Karpas-422 (cell line): Measurements from ENCODE around the gene CDH3. TPM values are rescaled to one million over a fixed set of nuclear protein-coding genes. Genes with fewer than 3 reads are reported as not detected.
"Not testable (repeated sequence)": the region's sequence is repeated elsewhere in the genome, so short reads cannot be mapped to it uniquely, and the experiment has no call there.

ENCODE experiments used
- DNase-seq: peaks from one replicate; pipeline ENCODE4 v3.0.0-alpha.2; 2015
- H2AFZ ChIP-seq: fragments of 200-600 bp; sonication (generic); 2 replicates; pipeline ENCODE4 v1.6.1; 2014; ENCODE audit warnings: antibody characterized with exemption, low read length, mixed read lengths
- H3K27ac ChIP-seq: fragments of 200-600 bp; sonication (generic); 2 replicates; pipeline ENCODE4 v1.5.1; 2014; ENCODE audit warnings: mild to moderate bottlenecking, low read length, moderate library complexity
- H3K27me3 ChIP-seq: fragments of 200-600 bp; sonication (generic); 2 replicates; pipeline ENCODE4 v1.6.1; 2014; ENCODE audit warnings: low read length, mixed read lengths
- H3K36me3 ChIP-seq: fragments of 200-600 bp; sonication (generic); 2 replicates; pipeline ENCODE4 v1.6.1; 2014; ENCODE audit warnings: low read length, mixed read lengths; ENCODE audit not compliant: insufficient read depth
- H3K4me1 ChIP-seq: fragments of 200-600 bp; sonication (generic); 2 replicates; pipeline ENCODE4 v1.6.1; 2014; ENCODE audit warnings: mild to moderate bottlenecking, low read length, mixed read lengths
- H3K4me2 ChIP-seq: fragments of 200-600 bp; sonication (generic); 2 replicates; pipeline ENCODE4 v1.6.1; 2014; ENCODE audit warnings: low read length, low read depth, mild to moderate bottlenecking; ENCODE audit not compliant: poor library complexity, severe bottlenecking
- H3K4me3 ChIP-seq: fragments of 200-600 bp; sonication (generic); 2 replicates; pipeline ENCODE4 v1.5.1; 2014; ENCODE audit warnings: mild to moderate bottlenecking, antibody characterized with exemption, low read length, mixed read lengths
- H3K79me2 ChIP-seq: fragments of 200-600 bp; sonication (generic); 2 replicates; pipeline ENCODE4 v1.6.1; 2014; ENCODE audit warnings: mild to moderate bottlenecking, low read length, mixed read lengths
- H3K9ac ChIP-seq: fragments of 200-600 bp; sonication (generic); 2 replicates; pipeline ENCODE4 v1.6.0; 2014; ENCODE audit warnings: low read length
- H3K9me2 ChIP-seq: fragments of 200-600 bp; sonication (generic), shearing (Covaris generic); replicated peaks from 2 replicates; pipeline ENCODE4 v1.6.0; 2014; ENCODE audit warnings: mild to moderate bottlenecking, low read length, moderate library complexity; ENCODE audit not compliant: insufficient read depth
- H3K9me3 ChIP-seq: fragments of 300-700, 200-600 bp; sonication (generic); 2 replicates; pipeline ENCODE4 v1.6.1; 2014; ENCODE audit warnings: low read length, mixed read lengths
- H4K20me1 ChIP-seq: fragments of 200-600 bp; sonication (generic); 2 replicates; pipeline ENCODE4 v1.6.1; 2014; ENCODE audit warnings: mild to moderate bottlenecking, antibody characterized with exemption, low read length, low read depth; ENCODE audit not compliant: insufficient read depth
- total RNA-seq: library from RNA; depleted of rRNA; stranded (reverse); fragments of >200 nt; shearing (Covaris generic); gene quantifications from 2 replicates; pipeline ENCODE4 v1.2.3, GENCODE V29; 2014; ENCODE audit warnings: low replicate concordance

CDH3 gene
- total RNA-seq, 1 experiment from 2014 or later: not detected

- no peaks in the 10 kb centered on the region for H3K9me2 ChIP-seq
- no peaks in the 10 kb centered on the region for H3K79me2 ChIP-seq
- DNase-seq: no peak
- no peak overlapping the region for H2AFZ ChIP-seq
- H4K20me1 ChIP-seq: no peaks in the 10 kb centered on the region
- no peak overlapping the region for H3K4me2 ChIP-seq
- H3K27me3 ChIP-seq: no peaks in the 10 kb centered on the region
- no peaks in the 10 kb centered on the region for H3K9me3 ChIP-seq
- no peaks in the 10 kb centered on the region for H3K4me1 ChIP-seq
- no peaks in the 10 kb centered on the region for H3K36me3 ChIP-seq
- no peak overlapping the region for H3K9ac ChIP-seq
- H3K4me3 ChIP-seq: no peak overlapping the region
- H3K27ac ChIP-seq: no peak overlapping the region
Measured at GRCh38 chr16:68715471-68715870, 70.4 kb downstream of the CDH3 start.

GRCh38 chr16:68716516-68716915, 71.4 kb downstream of the CDH3 start:
- not testable (repeated sequence) for H3K4me3 ChIP-seq, H3K9me2 ChIP-seq, H3K36me3 ChIP-seq, H3K4me1 ChIP-seq, H3K79me2 ChIP-seq, H3K9ac ChIP-seq, DNase-seq, H2AFZ ChIP-seq, H4K20me1 ChIP-seq, H3K27me3 ChIP-seq, H3K9me3 ChIP-seq, H3K27ac ChIP-seq, H3K4me2 ChIP-seq

- H3K27ac ChIP-seq: no peak overlapping the region
- no peaks in the 10 kb centered on the region for H3K36me3 ChIP-seq
- H3K4me1 ChIP-seq: no peaks in the 10 kb centered on the region
- H3K9ac ChIP-seq: no peak overlapping the region
- H3K27me3 ChIP-seq: no peaks in the 10 kb centered on the region
- DNase-seq: no peak
- no peak overlapping the region for H2AFZ ChIP-seq
- H3K9me3 ChIP-seq: no peaks in the 10 kb centered on the region
- H3K79me2 ChIP-seq: no peaks in the 10 kb centered on the region
- H3K9me2 ChIP-seq: no peaks in the 10 kb centered on the region
- no peaks in the 10 kb centered on the region for H4K20me1 ChIP-seq
- no peak overlapping the region for H3K4me2 ChIP-seq
- H3K4me3 ChIP-seq: no peak overlapping the region
Measured at GRCh38 chr16:68717684-68718083, 72.6 kb downstream of the CDH3 start.

- Histone ChIP-seq H3K9ac (no peak overlapping the region), H3K9me3 (no peaks in the 10 kb centered on the region), H3K4me2 (no peak overlapping the region), H3K4me1 (no peaks in the 10 kb centered on the region), H3K79me2 (no peaks in the 10 kb centered on the region), H3K36me3 (no peaks in the 10 kb centered on the region), H3K9me2 (no peaks in the 10 kb centered on the region), H3K27me3 (no peaks in the 10 kb centered on the region), H3K27ac (no peak overlapping the region), H4K20me1 (no peaks in the 10 kb centered on the region), H3K4me3 (no peak overlapping the region), H2AFZ (no peak overlapping the region)
- DNase-seq: no peak
Measured at GRCh38 chr16:68718590-68718989, 73.5 kb downstream of the CDH3 start.

GRCh38 chr16:68719993-68720489, 74.9 kb downstream of the CDH3 start:
- H3K9ac ChIP-seq: no peak overlapping the region

GRCh38 chr16:68722119-68723024, 77.3 kb downstream of the CDH3 start:
- H3K9ac ChIP-seq: no peak overlapping the region
- no peaks in the 10 kb centered on the region for H3K27me3 ChIP-seq
- no peaks in the 10 kb centered on the region for H4K20me1 ChIP-seq
- no peaks in the 10 kb centered on the region for H3K36me3 ChIP-seq
- H3K4me3 ChIP-seq: no peak overlapping the region
- no peak overlapping the region for H3K4me2 ChIP-seq
- no peaks in the 10 kb centered on the region for H3K9me3 ChIP-seq
- H3K9me2 ChIP-seq: no peaks in the 10 kb centered on the region
- no peak for DNase-seq
- H3K79me2 ChIP-seq: no peaks in the 10 kb centered on the region
- H2AFZ ChIP-seq: no peak overlapping the region
- no peak overlapping the region for H3K27ac ChIP-seq
- no peaks in the 10 kb centered on the region for H3K4me1 ChIP-seq

More at GRCh38 chr16:68719993-68720489, 74.9 kb downstream of the CDH3 start:
- no peak overlapping the region for H2AFZ ChIP-seq
- H3K4me1 ChIP-seq: no peaks in the 10 kb centered on the region
- DNase-seq: no peak
- H3K27me3 ChIP-seq: no peaks in the 10 kb centered on the region
- no peak overlapping the region for H3K4me3 ChIP-seq
- H3K9me2 ChIP-seq: no peaks in the 10 kb centered on the region
- H3K27ac ChIP-seq: no peak overlapping the region
- H3K36me3 ChIP-seq: no peaks in the 10 kb centered on the region
- H3K9me3 ChIP-seq: no peaks in the 10 kb centered on the region
- no peaks in the 10 kb centered on the region for H3K79me2 ChIP-seq
- no peaks in the 10 kb centered on the region for H4K20me1 ChIP-seq
- no peak overlapping the region for H3K4me2 ChIP-seq

GRCh38 chr16:68724797-68725196, 79.7 kb downstream of the CDH3 start:
- Histone ChIP-seq H2AFZ (no peak overlapping the region), H3K36me3 (no peaks in the 10 kb centered on the region), H3K4me3 (no peak overlapping the region), H3K79me2 (no peaks in the 10 kb centered on the region), H3K4me2 (no peak overlapping the region), H3K27me3 (no peaks in the 10 kb centered on the region), H3K27ac (no peak overlapping the region), H3K9ac (no peak overlapping the region), H3K4me1 (no peaks in the 10 kb centered on the region), H3K9me2 (no peaks in the 10 kb centered on the region), H4K20me1 (no peaks in the 10 kb centered on the region), H3K9me3 (no peaks in the 10 kb centered on the region)
- no peak for DNase-seq

GRCh38 chr16:68728523-68728922, 83.4 kb downstream of the CDH3 start:
- Histone ChIP-seq H3K36me3 (no peaks in the 10 kb centered on the region), H3K79me2 (no peaks in the 10 kb centered on the region), H3K4me2 (no peak overlapping the region), H3K9me2 (no peaks in the 10 kb centered on the region), H3K9ac (no peak overlapping the region), H3K27me3 (no peaks in the 10 kb centered on the region), H3K4me1 (no peaks in the 10 kb centered on the region), H4K20me1 (no peaks in the 10 kb centered on the region), H2AFZ (no peak overlapping the region), H3K9me3 (no peaks in the 10 kb centered on the region), H3K27ac (no peak overlapping the region), H3K4me3 (no peak overlapping the region)
- no peak for DNase-seq
